ENCODE measurements around the gene PPIG.

Gene PPIG

GRCh38 chr2:169649278-169649677 lies 65.1 kb downstream of the PPIG start:
- DNase-seq (ENCODE audit: low spot score), result no peak
- TF ChIP-seq CTCF (IDR thresholded peaks at IDR 0.05), result no peak
- Histone ChIP-seq H3K4me3 (no peak overlapping the region), H3K27ac (no peak overlapping the region)

GRCh38 chr2:169653636-169654035 lies 69.5 kb downstream of the PPIG start:
- no peak overlapping the region for H3K27ac ChIP-seq
- H3K4me3 ChIP-seq, result no peak overlapping the region
- no peak for DNase-seq (ENCODE audit: low spot score)
- TF ChIP-seq CTCF (IDR thresholded peaks at IDR 0.05), result no peak

- Histone ChIP-seq H3K27ac (no peak overlapping the region), H3K4me3 (no peak overlapping the region)
- no peak for TF ChIP-seq CTCF (IDR thresholded peaks at IDR 0.05)
- no peak for DNase-seq (ENCODE audit: low spot score)
These were observed 72.0 kb downstream of the PPIG start for GRCh38 chr2:169656164-169656563.

GRCh38 chr2:169658877-169659276 lies 74.7 kb downstream of the PPIG start:
- DNase-seq (ENCODE audit: low spot score), result no peak
- H3K4me3 ChIP-seq, result no peak overlapping the region
- no peak overlapping the region for H3K27ac ChIP-seq
- TF ChIP-seq CTCF (IDR thresholded peaks at IDR 0.05), result no peak

- H3K4me3 ChIP-seq, result no peak overlapping the region
- H3K27ac ChIP-seq, result no peak overlapping the region
- no peak for TF ChIP-seq CTCF (IDR thresholded peaks at IDR 0.05)
- DNase-seq (ENCODE audit: low spot score), result no peak
These were observed 75.2 kb downstream of the PPIG start for GRCh38 chr2:169659320-169659719.

- no peak for DNase-seq (ENCODE audit: low spot score)
- H3K27ac ChIP-seq, result no peak overlapping the region
- H3K4me3 ChIP-seq, result no peak overlapping the region
- TF ChIP-seq CTCF (IDR thresholded peaks at IDR 0.05), result no peak
These were observed 77.1 kb downstream of the PPIG start for GRCh38 chr2:169661265-169661664.

- no peak for TF ChIP-seq CTCF (IDR thresholded peaks at IDR 0.05)
- no peak for DNase-seq (ENCODE audit: low spot score)
- Histone ChIP-seq H3K4me3 (no peak overlapping the region), H3K27ac (no peak overlapping the region)
These were observed 78.6 kb downstream of the PPIG start for GRCh38 chr2:169662744-169663143.

Measured in coronary artery (tissue), 2 donors.